Hepatocyte (in vitro differentiated cells): ENCODE measurements around the gene NUP62. TPM values are rescaled to one million over a fixed set of nuclear protein-coding genes. Genes with fewer than 3 reads are reported as not detected.

Experiments
- DNase-seq: peaks from one replicate; pipeline ENCODE4 v3.0.0-alpha.2; 2016; ENCODE audit warnings: low spot score
- H2AFZ ChIP-seq: fragments of 200-600 bp; sonication (generic); 2 replicates; pipeline ENCODE4 v1.6.0; 2016; ENCODE audit warnings: antibody characterized with exemption, mild to moderate bottlenecking
- H3K27ac ChIP-seq: fragments of 200-600 bp; sonication (generic); 2 replicates; pipeline ENCODE4 v1.5.1; 2016; ENCODE audit warnings: mild to moderate bottlenecking
- H3K27me3 ChIP-seq: fragments of 200-600 bp; sonication (generic); 2 replicates; pipeline ENCODE4 v1.6.1; 2016
- H3K36me3 ChIP-seq: fragments of 200-600 bp; sonication (generic); replicated peaks from 2 replicates; pipeline ENCODE4 v1.5.1; 2016; ENCODE audit warnings: low read depth; ENCODE audit not compliant: insufficient read depth
- H3K4me1 ChIP-seq: fragments of 200-600 bp; sonication (generic); 2 replicates; pipeline ENCODE4 v1.5.1; 2016; ENCODE audit warnings: mild to moderate bottlenecking, moderate library complexity; ENCODE audit not compliant: insufficient read depth
- H3K4me2 ChIP-seq: fragments of 200-600 bp; sonication (generic); 2 replicates; pipeline ENCODE4 v1.6.0; 2016
- H3K4me3 ChIP-seq: fragments of 200-600 bp; sonication (generic); 2 replicates; pipeline ENCODE4 v1.5.1; 2016; ENCODE audit warnings: mild to moderate bottlenecking
- H3K79me2 ChIP-seq: fragments of 200-600 bp; sonication (generic); 2 replicates; pipeline ENCODE4 v1.6.0; 2017; ENCODE audit warnings: mild to moderate bottlenecking
- H3K9me2 ChIP-seq: fragments of 200-600 bp; sonication (generic); replicated peaks from 2 replicates; pipeline ENCODE4 v1.6.0; 2017; ENCODE audit warnings: mild to moderate bottlenecking; ENCODE audit not compliant: insufficient read depth
- H3K9me3 ChIP-seq: fragments of 200-600 bp; sonication (generic); 2 replicates; pipeline ENCODE4 v1.5.1; 2016; ENCODE audit warnings: low read depth, mild to moderate bottlenecking
- H4K20me1 ChIP-seq: fragments of 200-600 bp; sonication (generic); 2 replicates; pipeline ENCODE4 v1.6.0; 2016; ENCODE audit warnings: mild to moderate bottlenecking; ENCODE audit not compliant: insufficient read depth, poor library complexity, severe bottlenecking
- CTCF ChIP-seq: fragments of 200-600 bp; sonication (generic); IDR thresholded peaks from 2 replicates; pipeline ENCODE4 v1.5.1; 2016; ENCODE audit warnings: antibody characterized with exemption, mild to moderate bottlenecking; ENCODE audit not compliant: poor library complexity
- EZH2 ChIP-seq: fragments of 200-600 bp; sonication (generic); IDR thresholded peaks from 2 replicates; pipeline ENCODE4 v1.6.1; 2016; ENCODE audit warnings: antibody characterized with exemption, mild to moderate bottlenecking, borderline replicate concordance
- EZH2phosphoT487 ChIP-seq: fragments of 200-600 bp; sonication (generic); IDR thresholded peaks from one replicate; pipeline ENCODE4 v1.6.1; 2018; ENCODE audit warnings: antibody characterized with exemption, mild to moderate bottlenecking, low read depth, moderate library complexity; ENCODE audit not compliant: unreplicated experiment, severe bottlenecking
- WGBS: methylation state at CpG from one replicate; pipeline ENCODE4 v1.1.6; 2016; ENCODE audit warnings: low lambda C conversion rate; ENCODE audit errors: missing lambda C conversion rate; 5-methylcytosine and 5-hydroxymethylcytosine counted together
- polyA plus RNA-seq: library from polyadenylated mRNA; unstranded; fragments of >200 nt; fragmentation: Nextera tagmentation; extraction: Ambion mirVana; gene quantifications from 2 replicates; pipeline ENCODE4 v1.2.1, GENCODE V29; 2016
- total RNA-seq: library from RNA; depleted of rRNA; stranded (reverse); fragments of >200 nt; gene quantifications from 2 replicates; pipeline ENCODE4 v1.2.3, GENCODE V29; 2014

NUP62 gene
- total and polyA plus RNA-seq, 2 experiments from 2014 or later: 33.5 to 33.8 TPM

- Histone ChIP-seq H3K9me3 (no peaks in the 10 kb centered on the region), H3K36me3 (no peaks in the 10 kb centered on the region)
- WGBS: 94% methylated on average over 22 of the region's 25 CpGs
Observed at GRCh38 chr19:49924004-49924880, 5.1 kb downstream of the NUP62 start.

GRCh38 chr19:49923055-49924003, 6.0 kb downstream of the NUP62 start:
- peaks cover 5% of the 10 kb centered on the region for H4K20me1 ChIP-seq
- H3K4me1 ChIP-seq: peaks cover 8% of the 10 kb centered on the region
- no peaks in the 10 kb centered on the region for H3K27me3 ChIP-seq
- no peak overlapping the region for H2AFZ ChIP-seq
- peaks cover 93% of the 10 kb centered on the region for H3K79me2 ChIP-seq
- no peaks in the 10 kb centered on the region for H3K9me3 ChIP-seq
- no peak for TF ChIP-seq EZH2phosphoT487
- TF ChIP-seq EZH2: no peak
- no peak for TF ChIP-seq CTCF
- H3K36me3 ChIP-seq: no peaks in the 10 kb centered on the region
- DNase-seq: no peak
- 95% methylated on average over 31 of the region's 31 CpGs for WGBS
- H3K27ac ChIP-seq: no peak overlapping the region
- no peak overlapping the region for H3K4me3 ChIP-seq
- H3K9me2 ChIP-seq: no peaks in the 10 kb centered on the region
- no peak overlapping the region for H3K4me2 ChIP-seq

More at GRCh38 chr19:49924004-49924880, 5.1 kb downstream of the NUP62 start:
- TF ChIP-seq EZH2 (no peak), CTCF (no peak), EZH2phosphoT487 (no peak)
- Histone ChIP-seq H4K20me1 (peaks cover 5% of the 10 kb centered on the region), H3K4me1 (peaks cover 8% of the 10 kb centered on the region), H3K4me2 (no peak overlapping the region), H3K9me2 (no peaks in the 10 kb centered on the region), H3K27me3 (no peaks in the 10 kb centered on the region), H2AFZ (no peak overlapping the region), H3K4me3 (no peak overlapping the region), H3K27ac (no peak overlapping the region), H3K79me2 (peaks cover 88% of the 10 kb centered on the region)
- no peak for DNase-seq

GRCh38 chr19:49921871-49922795, 7.2 kb downstream of the NUP62 start:
- 92% methylated on average over 22 of the region's 22 CpGs for WGBS
- Histone ChIP-seq H3K36me3 (no peaks in the 10 kb centered on the region), H2AFZ (no peak overlapping the region), H3K4me3 (no peak overlapping the region), H4K20me1 (peaks cover 5% of the 10 kb centered on the region), H3K9me2 (no peaks in the 10 kb centered on the region), H3K27ac (no peak overlapping the region), H3K9me3 (no peaks in the 10 kb centered on the region), H3K27me3 (no peaks in the 10 kb centered on the region), H3K4me1 (no peaks in the 10 kb centered on the region), H3K4me2 (no peak overlapping the region), H3K79me2 (peaks cover 92% of the 10 kb centered on the region)
- no peak for DNase-seq
- no peak for TF ChIP-seq CTCF
- TF ChIP-seq EZH2: no peak
- no peak for TF ChIP-seq EZH2phosphoT487
